HepG2 (cell line): ENCODE measurements around the gene DDOST. TPM values are rescaled to one million over a fixed set of nuclear protein-coding genes. Genes with fewer than 3 reads are reported as not detected.

Experiments used
- ATAC-seq: fragments of 200-7000 bp; cut with Tn5 transposase; 3 replicates; pipeline ENCODE4 v1.9.1; 2020; ENCODE audit warnings: mild to moderate bottlenecking, moderate library complexity
- BruUV-seq: library from RNA; stranded (reverse); fragments of 400-500 nt; replicated peaks from 2 replicates; lab custom pipeline; 2021; lab: Mats Ljungman, UMichigan
- CTCF ChIA-PET: fragments of 300-600 bp; formaldehyde crosslinking; extraction: SDS; loops from one replicate; lab custom pipeline; 2021; ENCODE audit warnings: low total read pairs, inconsistent platforms, low intra/inter-chr PET ratio; lab: Yijun Ruan, JAX
- POLR2A ChIA-PET: fragments of 350-600 bp; sonication (Branson Sonifier 250); formaldehyde crosslinking; loops from one replicate; lab custom pipeline; 2020; ENCODE audit warnings: antibody characterized with exemption, inconsistent platforms; lab: Yijun Ruan, JAX
- DNase-seq: peaks from one replicate; pipeline ENCODE4 v3.0.0-alpha.2; 2015; ENCODE audit warnings: low spot score
- FAIRE-seq: peaks from 3 replicates; lab custom pipeline; 2011; peaks lifted over from hg19 to GRCh38; lab: Jason Lieb, UNC
- H2AFZ ChIP-seq: one replicate; pipeline ENCODE4 v1.6.1; 2011; ENCODE audit warnings: low read length, inconsistent platforms
- H3K27ac ChIP-seq: fragments of 300-600 bp; 3 replicates; pipeline ENCODE4 v1.8.0; 2011; ENCODE audit warnings: mixed run types, mild to moderate bottlenecking, mixed read lengths, low read length, inconsistent platforms; ENCODE audit not compliant: insufficient read depth; ENCODE audit errors: extremely low read length
- H3K27me3 ChIP-seq, 2 experiments: fragments of 200-600 bp in 1 of 2; 2 replicates in 1 of 2; 3 replicates in 1 of 2; pipeline versions ENCODE4 v1.6.0 to v1.8.0; 2011; ENCODE audit warnings: low read length in 2 of 2, mild to moderate bottlenecking in 2 of 2, moderate library complexity in 2 of 2, inconsistent platforms in 1 of 2; ENCODE audit not compliant: insufficient read depth in 2 of 2, control insufficient read depth in 1 of 2
- H3K36me3 ChIP-seq, 2 experiments: fragments of 200-600 bp in 1 of 2; replicated peaks in 1 of 2; 2 replicates in 1 of 2; 3 replicates in 1 of 2; pipeline versions ENCODE4 v1.5.1 to v1.8.0; 2011; ENCODE audit warnings: low read length in 2 of 2, inconsistent platforms in 1 of 2; ENCODE audit not compliant: insufficient read depth in 2 of 2, control insufficient read depth in 1 of 2
- H3K4me1 ChIP-seq: 2 replicates; pipeline ENCODE4 v1.5.1; 2012; ENCODE audit warnings: low read length, inconsistent platforms; ENCODE audit not compliant: insufficient read depth
- H3K4me2 ChIP-seq: 2 replicates; pipeline ENCODE4 v1.6.0; 2011; ENCODE audit warnings: low read depth, low read length, inconsistent platforms
- H3K4me3 ChIP-seq, 3 experiments: fragments of 200-600 bp in 1 of 3; sonication (generic), shearing (Covaris generic) in 1 of 3; replicated peaks in 1 of 3; 2 replicates each; pipeline ENCODE4 v1.5.1; 2011 to 2016; ENCODE audit warnings: low read length in 3 of 3, inconsistent platforms in 2 of 3, low read depth in 2 of 3, mild to moderate bottlenecking in 2 of 3, control low read depth in 1 of 3, mixed read lengths in 1 of 3; ENCODE audit not compliant: insufficient read depth in 1 of 3
- H3K79me2 ChIP-seq: one replicate; pipeline ENCODE4 v1.6.1; 2011; ENCODE audit warnings: low read length, inconsistent platforms; ENCODE audit not compliant: insufficient read depth
- H3K9ac ChIP-seq: 2 replicates; pipeline ENCODE4 v1.6.0; 2011; ENCODE audit warnings: mild to moderate bottlenecking, low read depth, low read length, inconsistent platforms; ENCODE audit not compliant: insufficient read depth
- H3K9me3 ChIP-seq: 2 replicates; pipeline ENCODE4 v1.5.1; 2012; ENCODE audit warnings: mild to moderate bottlenecking, low read length
- H4K20me1 ChIP-seq: 2 replicates; pipeline ENCODE4 v1.6.0; 2011; ENCODE audit warnings: inconsistent platforms, mild to moderate bottlenecking, low read length, moderate library complexity; ENCODE audit not compliant: insufficient read depth
- BORCS8-MEF2B ChIP-seq: sonication (generic); formaldehyde crosslinking; IDR thresholded peaks from 2 replicates; pipeline ENCODE4 v1.8.0; 2022; ENCODE audit warnings: mild to moderate bottlenecking, missing genetic modification reagents
- MAFF ChIP-seq: IDR thresholded peaks from 2 replicates; pipeline ENCODE4 v1.6.1; 2011; ENCODE audit warnings: low read depth, low read length, improper control_type of control experiment
- RAD21 ChIP-seq: fragments of 450-650 bp; formaldehyde crosslinking; IDR thresholded peaks from 2 replicates; pipeline ENCODE4 v1.5.0; 2020; ENCODE audit warnings: mild to moderate bottlenecking
- SMC3 ChIP-seq: IDR thresholded peaks from 2 replicates; pipeline ENCODE4 v1.6.1; 2011; ENCODE audit warnings: low read length, improper control_type of control experiment
- SP4 ChIP-seq: sonication (generic); formaldehyde crosslinking; IDR thresholded peaks from 2 replicates; pipeline ENCODE4 v1.8.1; 2023; ENCODE audit warnings: mild to moderate bottlenecking, missing genetic modification reagents
- STAG1 ChIP-seq: sonication (generic); formaldehyde crosslinking; IDR thresholded peaks from 2 replicates; pipeline ENCODE4 v1.4.0; 2020; ENCODE audit warnings: missing genetic modification reagents
- TMF1 ChIP-seq: sonication (generic); formaldehyde crosslinking; IDR thresholded peaks from 2 replicates; pipeline ENCODE4 v1.8.1; 2022; ENCODE audit warnings: low read depth, missing genetic modification reagents
- ZFYVE20 ChIP-seq: sonication (generic); formaldehyde crosslinking; IDR thresholded peaks from 2 replicates; pipeline ENCODE4 v1.8.0; 2023; ENCODE audit warnings: low read depth, mild to moderate bottlenecking, moderate library complexity, missing genetic modification reagents, borderline replicate concordance
- ZNF263 ChIP-seq: sonication (generic); formaldehyde crosslinking; IDR thresholded peaks from 2 replicates; pipeline ENCODE4 v1.4.0; 2020; ENCODE audit warnings: missing genetic modification reagents
- ZNF296 ChIP-seq: sonication (generic); formaldehyde crosslinking; conservative IDR thresholded peaks from 2 replicates; pipeline ENCODE4 v1.5.0; 2020; ENCODE audit warnings: mild to moderate bottlenecking, missing genetic modification reagents
- ZNF326 ChIP-seq: sonication (generic); formaldehyde crosslinking; IDR thresholded peaks from 2 replicates; pipeline ENCODE4 v1.4.0; 2020; ENCODE audit warnings: missing genetic modification reagents, borderline replicate concordance
- ZNF446 ChIP-seq: sonication (generic); formaldehyde crosslinking; IDR thresholded peaks from 2 replicates; pipeline ENCODE4 v1.5.0; 2020; ENCODE audit warnings: mild to moderate bottlenecking, missing genetic modification reagents
- ZNF510 ChIP-seq: sonication (generic); formaldehyde crosslinking; IDR thresholded peaks from 2 replicates; pipeline ENCODE4 v1.4.0; 2020; ENCODE audit warnings: low read depth, mild to moderate bottlenecking, missing genetic modification reagents
- ZNF549 ChIP-seq: sonication (generic); formaldehyde crosslinking; IDR thresholded peaks from 2 replicates; pipeline ENCODE4 v1.5.0; 2020; ENCODE audit warnings: missing genetic modification reagents
- ZNF550 ChIP-seq: sonication (generic); formaldehyde crosslinking; IDR thresholded peaks from 2 replicates; pipeline ENCODE4 v1.4.0; 2020; ENCODE audit warnings: mild to moderate bottlenecking, missing genetic modification reagents, borderline replicate concordance
- ZNF569 ChIP-seq: sonication (generic); formaldehyde crosslinking; IDR thresholded peaks from 2 replicates; pipeline ENCODE4 v1.5.0; 2020; ENCODE audit warnings: mild to moderate bottlenecking, missing genetic modification reagents, moderate library complexity, borderline replicate concordance
- ZNF75D ChIP-seq: sonication (generic); formaldehyde crosslinking; IDR thresholded peaks from 2 replicates; pipeline ENCODE4 v1.8.1; 2023; ENCODE audit warnings: missing genetic modification reagents, mild to moderate bottlenecking, borderline replicate concordance
- WGBS: methylation state at CpG from one replicate; pipeline ENCODE4 v1.1.6; 2017; ENCODE audit warnings: low lambda C conversion rate; 5-methylcytosine and 5-hydroxymethylcytosine counted together
- in situ Hi-C: cut with HindIII; loops from 2 replicates; pipeline ENCODE4 v1.10.0; 2017; ENCODE audit warnings: low pct_unique_long_range_greater_than_20kb; ENCODE audit not compliant: extremely low pct_ligation_motif_present
- intact Hi-C: fragments of 100-400 bp; cut with micrococcal nuclease; formaldehyde crosslinking; loops from one replicate; pipeline ENCODE4 v1.10.0; 2022; ENCODE audit not compliant: unreplicated experiment
- polyA plus RNA-seq, 8 experiments: library from polyadenylated mRNA; depleted of rRNA in 3 of 8; stranded (reverse) in 7 of 8; unstranded in 1 of 8; fragments of >200 nt; fragmentation: Illumina TruSeq in 4 of 8; extraction: Trizol in 4 of 8; gene quantifications; 2 replicates each; pipeline versions ENCODE4 v1.2.1 to v1.2.3, GENCODE V29; 2011 to 2016; ENCODE audit warnings: low read depth in 4 of 8, missing spikeins in 1 of 8, mixed read lengths in 1 of 8; ENCODE audit not compliant: insufficient read depth in 1 of 8
- total RNA-seq, 5 experiments: library from RNA; depleted of rRNA; stranded (reverse); fragments of >200 nt; fragmentation: Illumina TruSeq; extraction: Trizol; gene quantifications; 2 replicates each; pipeline ENCODE4 v1.2.3, GENCODE V29; 2016; ENCODE audit warnings: low read depth in 1 of 5

The DDOST gene
- total and polyA plus RNA-seq, 2 of the 13 experiments (the other 11 are each of a cell fraction or from before 2014, with no cell fraction given), result 335 to 494 TPM

GRCh38 chr1:20702416-20702815, 41.2 kb upstream of the DDOST start (continued):
- TF ChIP-seq RAD21 (CRISPR knock-in tag), result 0 out of 2 replicates have a peak, but pooled peaks have one; percentile 17
- TF ChIP-seq SMC3, result peak; percentile 37; the same call in 1 of the 2 replicates
- TF ChIP-seq ZNF510, result no peak
- TF ChIP-seq ZNF549 (CRISPR knock-in tag), result no peak
- no peak for TF ChIP-seq ZNF326
- no peak for TF ChIP-seq ZNF75D
- TF ChIP-seq SP4 (CRISPR knock-in tag), result no peak
- TF ChIP-seq ZNF296, result no peak
- no peak for TF ChIP-seq TMF1
- no peak for TF ChIP-seq MAFF
- no peak for TF ChIP-seq ZFYVE20 (CRISPR knock-in tag)
- no peak for TF ChIP-seq BORCS8-MEF2B
- peak; percentile 58 for TF ChIP-seq STAG1 (CRISPR knock-in tag)
- no peak for TF ChIP-seq ZNF569 (CRISPR knock-in tag)
- no peak for TF ChIP-seq ZNF263 (CRISPR knock-in tag)

- no peaks in the 10 kb centered on the region for H3K9me3 ChIP-seq
- 29% methylated on average over 1 of the region's 5 CpGs for WGBS
- no peak overlapping the region for H3K27ac ChIP-seq
- H3K9ac ChIP-seq, result no peak overlapping the region
- DNase-seq (no peak), FAIRE-seq (no peak), ATAC-seq (no peak)
- TF ChIP-seq ZNF550 (0 out of 2 replicates have a peak, but pooled peaks have one; percentile 38), ZNF446 (CRISPR knock-in tag) (no peak)
- POLR2A ChIA-PET, result no interaction called here
- no peaks in the 10 kb centered on the region for H3K36me3 ChIP-seq
- intact Hi-C loops, result no loop called here
- in situ Hi-C loops, result no loop called here
- peaks cover 5 to 20% of the 10 kb centered on the region in 2 experiments; a peak in 3 of 5 replicates for H3K27me3 ChIP-seq
- CTCF ChIA-PET, result no interaction called here
- peak overlapping the region; percentile 41 for H3K4me2 ChIP-seq
- peaks cover 55% of the 10 kb centered on the region for H3K4me1 ChIP-seq
- no peaks in the 10 kb centered on the region for H3K79me2 ChIP-seq
- H4K20me1 ChIP-seq, result no peaks in the 10 kb centered on the region
- peak overlapping the region; percentile 34 for H2AFZ ChIP-seq
- BruUV-seq, result no TSS peak
- H3K4me3 ChIP-seq, result peak overlapping the region in 1 of 3 experiments; percentile 38; a peak in 2 of 6 replicates
Observed at GRCh38 chr1:20701847-20702246, 40.7 kb upstream of the DDOST start.
